Measurements from ENCODE around the gene GTF2A1L.

- TF ChIP-seq MAFK (IDR thresholded peaks at IDR 0.05; ENCODE audit: partially characterized antibody): no peak
- no peak for TF ChIP-seq CTCF (IDR thresholded peaks at IDR 0.05)
- no peak for TF ChIP-seq PHF8 (IDR thresholded peaks at IDR 0.05; ENCODE audit: borderline replicate concordance, low read depth)
- no peak for TF ChIP-seq RNF2 (IDR thresholded peaks at IDR 0.05; ENCODE audit: borderline replicate concordance, low read depth)
- TF ChIP-seq POLR2A (IDR thresholded peaks at IDR 0.05; ENCODE audit: low read length): no peak
- TF ChIP-seq MAZ (IDR thresholded peaks at IDR 0.05; ENCODE audit: borderline replicate concordance, low read depth, low read length): no peak
- TF ChIP-seq SREBF2 (IDR thresholded peaks at IDR 0.05): no peak
- TF ChIP-seq RAD21 (conservative IDR thresholded peaks at IDR 0.05 in 1 of 2, IDR thresholded peaks at IDR 0.05 in 1 of 2): no peak
- TF ChIP-seq TP53 (CRISPR knock-in tag; IDR thresholded peaks at IDR 0.05): no peak
- TF ChIP-seq CEBPB (IDR thresholded peaks at IDR 0.05): no peak
- TF ChIP-seq PBX3 (IDR thresholded peaks at IDR 0.05): no peak
Measured at GRCh38 chr2:48707466-48707865, 89.8 kb downstream of the GTF2A1L start.
